ENCODE measurements around the gene OGFR. TPM values are rescaled to one million over a fixed set of nuclear protein-coding genes. Genes with fewer than 3 reads are reported as not detected.

OGFR gene
- total RNA-seq, 1 donor from 2014 or later = 54.3 TPM

GRCh38 chr20:62825333-62825985, 20.8 kb downstream of the OGFR start:
- Mint-ChIP-seq H3K9me3 (no peaks in the 10 kb centered on the region), H3K4me1 (ENCODE audit: low read depth) (no peaks in the 10 kb centered on the region), H3K27me3 (ENCODE audit: low read depth) (no peaks in the 10 kb centered on the region), H3K4me3 (ENCODE audit: low read depth) (no peak overlapping the region), H3K27ac (no peak overlapping the region), H3K36me3 (ENCODE audit: low read depth) (no peaks in the 10 kb centered on the region)
- no peak for DNase-seq (ENCODE audit: low spot score)
- intact Hi-C loops (cut with micrococcal nuclease) = no loop called here

- Mint-ChIP-seq H3K27ac (no peak overlapping the region), H3K4me1 (ENCODE audit: low read depth) (no peaks in the 10 kb centered on the region), H3K36me3 (ENCODE audit: low read depth) (no peaks in the 10 kb centered on the region), H3K27me3 (ENCODE audit: low read depth) (no peaks in the 10 kb centered on the region), H3K4me3 (ENCODE audit: low read depth) (no peak overlapping the region), H3K9me3 (no peaks in the 10 kb centered on the region)
- intact Hi-C loops (cut with micrococcal nuclease) = no loop called here
- no peak for DNase-seq (ENCODE audit: low spot score)
Measured at GRCh38 chr20:62825986-62826645, 21.5 kb downstream of the OGFR start.

- H3K27me3 Mint-ChIP-seq (ENCODE audit: low read depth) = no peaks in the 10 kb centered on the region
- intact Hi-C loops (cut with micrococcal nuclease) = no loop called here
- H3K27ac Mint-ChIP-seq = no peak overlapping the region
Measured at GRCh38 chr20:62826646-62827310, 22.1 kb downstream of the OGFR start.

GRCh38 chr20:62827311-62828038, 22.8 kb downstream of the OGFR start:
- intact Hi-C loops (cut with micrococcal nuclease) = no loop called here
- H3K27me3 Mint-ChIP-seq (ENCODE audit: low read depth) = no peaks in the 10 kb centered on the region
- no peak overlapping the region for H3K27ac Mint-ChIP-seq
- H3K4me3 Mint-ChIP-seq (ENCODE audit: low read depth) = no peak overlapping the region
- DNase-seq (ENCODE audit: low spot score) = no peak
- no peaks in the 10 kb centered on the region for H3K36me3 Mint-ChIP-seq (ENCODE audit: low read depth)
- no peaks in the 10 kb centered on the region for H3K9me3 Mint-ChIP-seq
- peaks cover 5% of the 10 kb centered on the region for H3K4me1 Mint-ChIP-seq (ENCODE audit: low read depth)

More at GRCh38 chr20:62826646-62827310, 22.1 kb downstream of the OGFR start:
- no peaks in the 10 kb centered on the region for H3K36me3 Mint-ChIP-seq (ENCODE audit: low read depth)
- peaks cover 2% of the 10 kb centered on the region for H3K4me1 Mint-ChIP-seq (ENCODE audit: low read depth)
- no peak overlapping the region for H3K4me3 Mint-ChIP-seq (ENCODE audit: low read depth)
- H3K9me3 Mint-ChIP-seq = no peaks in the 10 kb centered on the region
- DNase-seq (ENCODE audit: low spot score) = no peak

- Mint-ChIP-seq H3K36me3 (ENCODE audit: low read depth) (no peaks in the 10 kb centered on the region), H3K4me1 (ENCODE audit: low read depth) (peaks cover 10% of the 10 kb centered on the region), H3K9me3 (no peaks in the 10 kb centered on the region), H3K27ac (no peak overlapping the region), H3K27me3 (ENCODE audit: low read depth) (no peaks in the 10 kb centered on the region), H3K4me3 (ENCODE audit: low read depth) (no peak overlapping the region)
- no peak for DNase-seq (ENCODE audit: low spot score)
- intact Hi-C loops (cut with micrococcal nuclease) = no loop called here
Measured at GRCh38 chr20:62828051-62828450, 23.4 kb downstream of the OGFR start.

GRCh38 chr20:62828511-62829230, 24.0 kb downstream of the OGFR start:
- no peak overlapping the region for H3K27ac Mint-ChIP-seq
- no peaks in the 10 kb centered on the region for H3K9me3 Mint-ChIP-seq
- no peaks in the 10 kb centered on the region for H3K36me3 Mint-ChIP-seq (ENCODE audit: low read depth)
- DNase-seq (ENCODE audit: low spot score) = no peak
- H3K4me1 Mint-ChIP-seq (ENCODE audit: low read depth) = peaks cover 10% of the 10 kb centered on the region
- no peaks in the 10 kb centered on the region for H3K27me3 Mint-ChIP-seq (ENCODE audit: low read depth)
- no peak overlapping the region for H3K4me3 Mint-ChIP-seq (ENCODE audit: low read depth)
- intact Hi-C loops (cut with micrococcal nuclease) = no loop called here

- intact Hi-C loops (cut with micrococcal nuclease) = no loop called here
- H3K36me3 Mint-ChIP-seq (ENCODE audit: low read depth) = no peaks in the 10 kb centered on the region
- H3K9me3 Mint-ChIP-seq = no peaks in the 10 kb centered on the region
- H3K4me3 Mint-ChIP-seq (ENCODE audit: low read depth) = no peak overlapping the region
- H3K27ac Mint-ChIP-seq = no peak overlapping the region
- no peak for DNase-seq (ENCODE audit: low spot score)
- H3K4me1 Mint-ChIP-seq (ENCODE audit: low read depth) = peaks cover 10% of the 10 kb centered on the region
- no peaks in the 10 kb centered on the region for H3K27me3 Mint-ChIP-seq (ENCODE audit: low read depth)
Measured at GRCh38 chr20:62829231-62830230, 24.9 kb downstream of the OGFR start.

- H3K4me1 Mint-ChIP-seq (ENCODE audit: low read depth) = peaks cover 10% of the 10 kb centered on the region
- H3K9me3 Mint-ChIP-seq = no peaks in the 10 kb centered on the region
- no peaks in the 10 kb centered on the region for H3K36me3 Mint-ChIP-seq (ENCODE audit: low read depth)
- no peak for DNase-seq (ENCODE audit: low spot score)
- H3K4me3 Mint-ChIP-seq (ENCODE audit: low read depth) = no peak overlapping the region
- intact Hi-C loops (cut with micrococcal nuclease) = no loop called here
- H3K27ac Mint-ChIP-seq = no peak overlapping the region
- no peaks in the 10 kb centered on the region for H3K27me3 Mint-ChIP-seq (ENCODE audit: low read depth)
Measured at GRCh38 chr20:62830251-62830650, 25.6 kb downstream of the OGFR start.

GRCh38 chr20:62830821-62831220, 26.2 kb downstream of the OGFR start:
- no peak for DNase-seq (ENCODE audit: low spot score)
- Mint-ChIP-seq H3K27me3 (ENCODE audit: low read depth) (no peaks in the 10 kb centered on the region), H3K4me1 (ENCODE audit: low read depth) (peaks cover 10% of the 10 kb centered on the region), H3K27ac (no peak overlapping the region), H3K4me3 (ENCODE audit: low read depth) (no peak overlapping the region), H3K36me3 (ENCODE audit: low read depth) (no peaks in the 10 kb centered on the region), H3K9me3 (no peaks in the 10 kb centered on the region)
- intact Hi-C loops (cut with micrococcal nuclease) = no loop called here

- no peak for DNase-seq (ENCODE audit: low spot score)
- H3K9me3 Mint-ChIP-seq = no peaks in the 10 kb centered on the region
- H3K27ac Mint-ChIP-seq = no peak overlapping the region
- no peak overlapping the region for H3K4me3 Mint-ChIP-seq (ENCODE audit: low read depth)
- no peaks in the 10 kb centered on the region for H3K36me3 Mint-ChIP-seq (ENCODE audit: low read depth)
- no peaks in the 10 kb centered on the region for H3K27me3 Mint-ChIP-seq (ENCODE audit: low read depth)
- peaks cover 10% of the 10 kb centered on the region for H3K4me1 Mint-ChIP-seq (ENCODE audit: low read depth)
- intact Hi-C loops (cut with micrococcal nuclease) = no loop called here
Measured at GRCh38 chr20:62831361-62831788, 26.7 kb downstream of the OGFR start.

- Mint-ChIP-seq H3K4me1 (ENCODE audit: low read depth) (peaks cover 10% of the 10 kb centered on the region), H3K27me3 (ENCODE audit: low read depth) (no peaks in the 10 kb centered on the region), H3K27ac (peak overlapping the region; percentile 22), H3K4me3 (ENCODE audit: low read depth) (no peak overlapping the region), H3K36me3 (ENCODE audit: low read depth) (no peaks in the 10 kb centered on the region), H3K9me3 (no peaks in the 10 kb centered on the region)
- intact Hi-C loops (cut with micrococcal nuclease) = no loop called here
- DNase-seq (ENCODE audit: low spot score) = no peak
Measured at GRCh38 chr20:62831854-62832211, 27.2 kb downstream of the OGFR start.
